ENCODE measurements around the gene HSPB6.

The HSPB6 gene

DNA sequence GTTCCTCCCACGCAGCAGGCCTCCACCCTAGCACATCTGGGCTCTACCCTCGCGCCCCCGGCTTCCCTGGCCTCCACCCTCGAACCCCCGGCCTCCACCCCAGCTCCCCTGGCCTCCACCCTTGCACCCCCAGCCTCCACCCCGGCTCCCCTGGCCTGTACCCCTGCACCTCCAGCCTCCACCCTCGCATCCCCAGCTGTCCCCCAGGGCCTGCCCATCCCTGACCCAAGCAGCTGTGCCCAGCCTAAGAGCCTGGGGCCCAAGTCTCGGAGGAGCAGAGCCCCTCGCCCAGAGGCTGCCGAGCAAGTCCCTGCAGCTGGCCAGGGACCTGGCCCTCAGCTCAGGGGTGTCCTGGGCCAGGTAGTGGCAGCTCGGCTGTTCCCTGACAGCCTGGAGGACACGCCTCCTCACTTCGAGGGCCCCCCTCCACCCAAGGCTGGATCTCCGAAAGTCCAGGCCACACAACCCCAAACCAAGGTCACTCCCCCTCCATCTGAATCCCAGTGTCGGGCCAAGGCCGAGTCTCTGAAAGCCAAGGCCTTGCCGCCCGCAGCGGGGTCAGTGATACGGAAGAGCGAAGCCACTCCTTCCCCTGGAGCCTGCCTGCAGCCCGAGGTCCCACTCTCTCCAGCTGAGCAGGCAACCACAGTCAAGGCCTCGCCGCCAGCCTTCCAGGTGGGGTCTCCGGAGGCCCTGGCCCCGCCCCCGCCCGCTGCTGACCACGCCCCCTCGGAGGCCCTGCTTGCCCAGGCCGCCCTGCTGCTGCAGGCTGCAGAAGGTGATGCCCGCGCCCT, 10.7 kb upstream of the HSPB6 start:
- no peak for DNase-seq (ENCODE audit: low read depth in 3 of 3)

DNA sequence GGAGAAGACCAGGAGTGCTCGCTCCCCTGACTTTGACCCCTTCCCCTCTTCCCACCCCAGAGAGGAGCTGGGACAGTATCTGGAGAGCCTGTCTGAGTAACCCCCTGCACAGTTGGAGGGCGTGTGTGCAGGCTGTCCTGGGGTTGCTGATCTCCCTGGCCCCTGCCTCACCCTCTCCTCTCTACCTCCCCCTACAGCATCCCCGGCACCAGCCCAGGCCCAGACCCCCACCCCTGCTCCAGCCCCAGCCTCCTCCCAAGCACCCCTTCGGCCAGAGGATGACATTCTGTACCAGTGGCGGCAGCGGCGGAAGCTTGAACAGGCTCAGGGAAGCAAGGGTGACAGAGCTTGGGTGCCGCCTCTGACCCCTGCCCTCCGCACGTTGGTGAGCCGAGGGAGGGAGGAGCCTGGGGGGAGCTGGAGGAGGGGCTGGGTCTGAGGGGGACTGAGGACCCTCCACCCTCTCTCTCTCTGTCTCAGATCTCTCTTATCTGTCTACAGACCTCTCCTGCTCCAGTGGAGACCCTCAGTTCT, 9.8 kb upstream of the HSPB6 start:
- no peak for DNase-seq (ENCODE audit: low read depth in 3 of 3)

DNA sequence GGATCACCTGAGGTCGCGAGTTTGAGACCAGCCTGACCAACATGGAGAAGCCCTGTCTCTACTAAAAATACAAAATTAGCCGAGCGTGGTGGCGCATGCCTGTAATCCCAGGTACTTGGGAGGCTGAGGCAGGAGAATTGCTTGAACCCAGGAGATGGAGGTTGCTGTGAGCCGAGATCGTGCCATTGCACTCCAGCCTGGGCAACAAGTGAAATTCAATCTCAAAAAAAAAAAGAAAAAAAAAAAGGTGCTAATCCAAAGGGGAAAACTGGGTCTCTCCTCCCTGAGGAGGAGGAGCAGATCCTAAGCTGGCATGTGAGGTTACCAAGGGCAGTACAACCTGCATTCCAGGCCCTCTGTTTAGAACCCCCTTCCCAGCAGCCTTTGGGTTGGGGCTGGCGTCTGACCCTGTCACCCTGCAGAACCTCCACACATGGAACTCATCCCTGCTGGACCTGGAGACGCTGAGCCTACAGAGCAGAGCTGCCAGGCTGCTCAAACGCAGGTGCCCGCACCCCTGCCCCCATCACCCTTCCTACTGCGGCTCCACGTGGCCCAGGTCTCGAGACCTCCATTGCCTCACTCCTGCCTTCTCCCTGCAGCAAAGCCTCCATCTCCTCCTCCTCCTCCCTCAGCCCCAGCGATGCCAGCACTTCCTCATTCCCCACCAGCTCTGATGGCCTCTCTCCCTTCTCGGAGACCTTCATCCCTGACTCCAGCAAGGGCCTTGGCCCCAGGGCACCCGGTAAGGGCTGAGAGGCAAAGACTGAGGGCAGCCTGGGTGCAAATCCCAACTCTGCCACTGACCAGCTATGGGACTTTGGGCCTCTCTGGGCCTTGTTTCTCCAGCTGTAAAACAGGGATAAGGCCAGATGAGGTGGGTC, 7.8 kb upstream of the HSPB6 start:
- no peak for DNase-seq (ENCODE audit: low read depth in 3 of 3)

DNA sequence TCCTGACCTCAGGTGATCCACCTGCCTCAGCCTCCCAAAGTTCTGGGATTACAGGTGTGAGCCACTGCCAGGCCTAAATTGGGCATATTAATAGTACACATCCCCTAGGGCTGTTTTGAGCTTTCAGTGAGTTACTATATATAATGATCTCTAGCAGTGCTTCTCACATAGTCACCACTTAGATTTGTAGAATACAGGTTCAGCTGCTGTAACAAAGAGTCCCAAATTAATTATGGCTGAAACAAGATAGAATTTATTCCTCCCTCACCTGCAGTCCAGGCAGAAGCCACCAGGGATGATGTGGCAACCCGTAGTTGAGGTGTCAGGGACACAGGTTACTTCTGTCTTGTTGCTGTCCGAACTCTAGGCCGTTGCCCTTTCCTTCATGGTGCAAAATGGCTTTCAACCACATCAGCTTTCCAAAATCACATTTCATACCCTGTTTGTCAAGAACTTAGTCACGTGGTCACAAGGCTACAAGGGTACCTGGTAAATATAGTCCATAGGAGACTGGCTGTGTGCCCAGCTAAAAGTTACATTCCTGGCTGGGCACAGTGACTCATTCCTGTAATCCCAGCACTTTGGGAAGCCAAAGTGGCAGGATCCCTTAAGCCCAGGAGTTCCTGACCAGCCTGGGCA, 4.0 kb upstream of the HSPB6 start:
- no peak for DNase-seq (ENCODE audit: low read depth in 3 of 3)

DNA sequence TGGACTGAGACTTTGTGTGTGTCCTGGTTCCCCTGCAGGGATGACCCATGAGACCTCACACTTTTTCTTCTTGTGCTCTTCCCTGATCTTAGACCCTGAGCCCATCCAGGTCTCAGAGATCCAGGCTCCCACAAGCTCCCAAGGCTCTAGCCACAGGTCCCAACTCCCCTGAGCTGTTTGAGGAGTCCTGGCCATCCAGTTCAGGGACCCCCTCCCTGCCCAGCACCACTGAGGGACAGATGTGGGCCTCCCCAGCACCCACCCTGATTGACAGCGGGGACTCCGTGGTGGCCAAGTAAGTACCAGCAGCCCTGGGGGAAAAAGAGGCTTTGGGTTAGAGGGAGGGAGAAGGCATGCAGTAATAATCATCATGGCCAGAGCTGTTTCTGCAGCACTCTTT, 2.9 kb upstream of the HSPB6 start:
- no peak for DNase-seq (ENCODE audit: low read depth in 3 of 3)

DNA sequence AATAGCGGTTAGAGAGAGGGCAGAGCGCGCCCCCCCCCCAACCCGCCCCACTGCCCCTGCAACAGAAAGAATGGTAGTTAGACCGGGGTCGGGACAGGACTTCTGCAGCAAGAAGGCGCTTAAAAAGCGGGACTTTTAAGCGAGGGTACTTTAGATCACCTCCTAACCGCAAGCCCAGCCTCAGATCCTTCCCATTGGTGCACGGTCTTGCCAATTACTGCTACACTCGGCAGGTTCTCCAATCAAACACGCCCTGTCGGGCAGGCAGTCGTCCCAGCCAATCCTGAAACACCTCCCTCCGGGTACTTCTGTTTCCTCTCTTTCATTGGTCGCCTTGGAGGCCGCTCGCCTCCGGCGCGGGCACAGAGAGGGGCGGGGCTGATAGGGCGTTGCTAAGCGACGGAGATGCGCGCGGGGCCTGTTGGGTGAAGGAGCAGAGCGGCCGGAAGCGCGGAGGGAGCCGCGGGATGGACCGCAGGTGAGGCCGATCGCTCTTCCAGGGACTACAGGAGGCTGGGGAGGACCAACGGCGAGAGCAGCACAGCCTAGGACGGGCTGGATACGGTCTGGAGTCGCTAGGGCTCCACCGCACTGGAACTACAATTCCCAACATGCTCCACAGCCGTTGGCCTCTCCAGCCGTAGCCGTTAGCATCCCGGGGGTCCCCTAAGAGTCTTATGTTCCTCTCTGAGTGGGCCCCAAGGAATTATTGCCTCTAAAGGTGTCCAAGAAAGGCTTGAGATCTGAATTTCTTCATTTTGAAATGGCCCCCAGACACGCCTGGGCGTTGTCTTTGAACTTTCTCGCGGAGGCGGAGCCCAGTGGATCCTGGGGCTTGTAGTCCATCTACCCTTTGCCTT, 1.1 kb upstream of the HSPB6 start, which contains the start of gene PROSER3:
TSS of gene PROSER3 (plus strand) at position 428 of the 860 bp plus-strand sequence. CDS start at position 468, 40 bp downstream.
- DNase-seq (ENCODE audit: low read depth in 3 of 3), result peak; percentile 91 to 96 (median 95)

DNA sequence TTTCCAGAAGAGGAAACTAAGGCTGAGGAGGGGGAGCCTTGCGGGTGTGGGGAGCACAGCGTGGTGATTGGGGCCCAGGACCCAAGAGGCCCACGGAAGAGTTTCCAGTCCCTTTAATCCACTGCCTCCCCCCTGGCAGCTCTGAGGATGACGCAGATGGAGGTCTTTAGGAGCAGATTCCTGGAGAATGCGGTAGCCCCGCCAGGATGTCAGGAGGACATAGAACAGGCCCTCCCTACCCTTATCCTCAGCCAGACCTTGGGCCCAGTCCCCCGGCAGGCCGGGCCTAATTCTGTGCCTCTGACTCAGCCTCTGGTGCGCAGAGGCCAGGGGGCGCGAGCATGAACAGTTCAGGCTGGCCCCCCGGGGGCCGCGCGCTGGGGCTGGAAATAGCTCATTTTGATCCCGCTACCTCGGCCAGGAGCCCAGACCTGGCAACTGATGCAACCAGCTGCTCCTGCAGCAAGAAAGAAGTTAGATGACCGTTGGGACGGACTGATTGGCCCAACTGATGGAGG, 461 bp upstream of the HSPB6 start:
- no peak for DNase-seq (ENCODE audit: low read depth in 3 of 3)

DNA sequence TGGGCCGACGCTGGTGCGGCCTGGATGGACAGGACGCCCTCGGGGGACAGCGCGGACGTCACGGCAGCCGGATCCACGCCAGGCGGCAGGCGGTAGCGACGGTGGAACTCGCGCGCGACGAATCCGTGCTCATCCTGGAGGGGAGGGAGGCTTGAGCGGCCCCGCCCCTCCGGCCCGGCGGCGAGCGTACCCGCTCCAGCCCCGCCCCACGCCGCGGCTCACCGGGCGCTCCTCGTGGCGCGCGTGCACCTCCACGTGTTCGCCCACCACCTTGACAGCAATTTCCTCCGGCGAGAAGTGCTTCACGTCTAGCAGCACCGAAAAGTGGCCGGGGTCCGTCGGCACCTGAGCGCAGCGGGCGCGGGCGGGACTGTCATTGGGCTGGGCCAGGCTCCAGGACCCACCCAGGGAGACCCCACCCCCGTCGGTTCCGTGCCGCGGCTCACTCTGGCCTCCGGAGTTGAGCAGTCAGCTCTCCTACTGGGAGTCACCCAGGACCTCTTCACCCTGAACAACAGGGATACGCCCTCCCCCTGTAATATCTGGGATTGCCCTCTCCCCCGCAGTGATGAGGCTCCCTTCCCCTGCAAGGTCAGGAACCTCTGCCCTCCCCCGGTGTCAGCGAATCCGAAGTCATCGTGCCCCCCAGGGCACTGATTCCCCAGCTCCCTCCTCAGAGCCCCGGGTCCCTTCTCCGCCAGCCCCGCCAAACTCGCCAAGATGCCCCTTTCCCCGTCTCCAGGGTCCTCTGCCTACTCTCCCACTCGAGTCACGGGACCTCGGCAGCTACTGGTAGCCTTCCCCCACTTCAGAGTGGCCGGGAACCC, 1.1 kb downstream of the HSPB6 start:
- peak in 2 of 3 experiments; percentile 45 to 56 for DNase-seq (ENCODE audit: low read depth in 3 of 3)

DNA sequence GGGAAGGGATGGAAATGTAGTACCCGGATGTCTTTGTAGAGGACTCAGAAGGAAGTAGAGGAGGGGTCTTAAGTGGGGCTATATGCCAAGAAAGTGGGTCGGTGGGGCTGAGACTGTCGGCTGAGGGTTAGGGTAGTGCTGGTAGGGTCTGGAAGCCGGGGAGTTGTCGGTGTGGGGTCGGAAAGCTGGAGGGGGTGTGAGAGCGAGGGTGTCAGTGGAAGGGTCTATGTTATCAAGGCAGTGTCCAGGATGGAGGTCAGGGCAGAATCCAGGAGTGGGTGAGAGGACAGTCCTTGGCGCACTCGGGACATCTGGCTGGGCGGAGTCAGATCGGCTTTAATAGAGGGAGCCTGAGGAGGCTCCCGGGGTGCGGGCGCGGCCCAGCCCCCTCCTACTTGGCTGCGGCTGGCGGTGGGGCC, 1.7 kb downstream of the HSPB6 start:
- no peak for DNase-seq (ENCODE audit: low read depth in 3 of 3)

DNA sequence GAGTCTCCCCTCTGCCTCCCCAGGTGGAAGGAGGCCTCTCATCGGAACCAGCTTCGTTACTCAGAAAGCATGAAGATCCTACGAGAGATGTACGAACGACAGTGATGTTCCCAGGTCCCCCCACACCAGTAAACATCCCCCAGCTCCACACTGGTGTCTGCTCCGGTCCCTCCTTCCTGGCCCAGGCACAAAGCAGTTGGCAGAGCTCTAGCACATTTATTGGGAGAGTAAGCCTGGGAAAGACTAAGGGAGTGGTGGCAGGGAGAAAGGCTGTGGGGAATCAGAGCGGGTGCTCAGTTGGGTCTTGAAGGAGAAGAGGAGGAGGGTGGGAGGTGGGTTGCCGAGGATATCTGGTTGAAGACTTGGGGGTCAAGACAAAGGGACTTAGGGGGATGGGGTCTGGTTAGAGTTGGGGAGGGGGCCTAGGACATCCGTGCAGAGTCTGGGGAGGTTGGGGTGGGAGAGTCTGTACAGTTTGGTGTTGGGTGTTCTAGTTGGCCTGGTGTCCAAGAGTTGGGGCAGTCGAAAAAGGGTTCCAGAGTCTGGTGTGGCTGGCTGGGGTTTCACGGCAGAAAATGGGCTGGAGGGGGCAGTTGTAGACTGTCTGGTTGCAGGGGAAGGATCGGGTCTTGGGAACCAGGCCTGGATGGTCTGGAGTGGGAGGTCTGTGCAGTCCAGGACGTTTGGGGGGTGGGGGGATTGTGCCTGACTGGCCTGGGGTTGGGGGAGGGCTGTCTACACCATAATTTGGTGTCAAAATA, 2.3 kb downstream of the HSPB6 start:
- no peak for DNase-seq (ENCODE audit: low read depth in 3 of 3)

DNA sequence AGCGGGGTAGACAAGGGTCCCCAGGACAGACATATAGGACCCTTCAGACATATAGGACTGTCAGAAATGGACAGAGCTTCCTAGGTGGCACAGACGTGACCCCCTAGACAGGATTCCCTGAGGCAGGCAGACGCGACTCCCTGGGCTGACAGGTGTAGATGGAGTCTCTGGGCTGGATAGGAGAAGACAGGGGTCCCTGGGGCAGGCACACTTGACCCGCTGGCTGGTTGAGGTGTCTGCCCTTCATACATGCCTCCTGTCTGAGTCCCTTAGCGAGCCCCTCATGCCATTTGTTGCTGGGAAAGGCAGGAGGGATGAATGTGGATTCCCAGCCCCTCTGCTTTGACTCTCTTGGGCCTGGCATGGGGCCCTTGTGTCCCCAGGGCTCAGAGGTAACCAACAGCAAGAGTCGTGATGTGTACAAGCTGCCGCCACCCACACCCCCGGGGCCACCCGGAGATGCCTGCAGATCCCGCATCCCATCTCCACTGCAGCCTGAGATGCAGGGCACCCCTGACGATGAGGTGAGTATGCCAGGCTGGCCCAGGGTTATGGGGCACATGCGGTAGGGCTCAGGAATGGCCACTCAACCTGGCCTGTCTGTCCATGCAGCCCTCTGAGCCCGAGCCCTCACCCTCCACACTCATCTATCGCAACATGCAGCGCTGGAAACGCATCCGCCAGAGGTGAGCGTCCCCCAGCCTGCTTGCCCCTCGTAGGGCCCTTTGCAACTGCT, 3.0 kb downstream of the HSPB6 start:
- DNase-seq (ENCODE audit: low read depth in 3 of 3), result no peak

DNA sequence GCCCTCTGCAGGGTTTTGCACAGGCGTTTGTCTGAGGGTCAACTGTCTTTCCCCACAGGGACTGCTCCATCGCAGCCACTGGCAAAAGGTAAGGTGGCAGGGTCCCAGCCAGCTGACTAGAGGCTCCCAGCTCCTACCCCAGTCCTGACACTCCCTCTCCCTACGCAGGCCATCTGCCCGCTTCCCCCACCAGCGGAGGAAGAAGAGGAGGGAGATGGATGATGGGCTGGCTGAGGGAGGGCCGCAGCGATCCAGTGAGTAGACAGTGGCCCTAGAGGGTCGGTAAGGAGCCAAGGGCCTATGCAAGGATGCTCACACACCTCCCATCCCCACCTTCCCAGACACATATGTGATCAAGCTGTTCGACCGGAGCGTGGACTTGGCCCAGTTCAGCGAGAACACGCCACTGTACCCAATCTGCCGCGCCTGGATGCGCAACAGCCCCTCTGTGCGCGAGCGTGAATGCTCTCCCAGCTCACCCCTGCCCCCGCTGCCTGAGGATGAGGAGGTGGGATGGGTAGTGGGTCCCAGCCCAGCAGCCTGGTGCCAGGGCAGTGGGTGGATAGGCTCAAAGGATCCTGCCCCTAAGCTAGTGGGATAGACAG, 4.0 kb downstream of the HSPB6 start:
- DNase-seq (ENCODE audit: low read depth in 3 of 3), result no peak

DNA sequence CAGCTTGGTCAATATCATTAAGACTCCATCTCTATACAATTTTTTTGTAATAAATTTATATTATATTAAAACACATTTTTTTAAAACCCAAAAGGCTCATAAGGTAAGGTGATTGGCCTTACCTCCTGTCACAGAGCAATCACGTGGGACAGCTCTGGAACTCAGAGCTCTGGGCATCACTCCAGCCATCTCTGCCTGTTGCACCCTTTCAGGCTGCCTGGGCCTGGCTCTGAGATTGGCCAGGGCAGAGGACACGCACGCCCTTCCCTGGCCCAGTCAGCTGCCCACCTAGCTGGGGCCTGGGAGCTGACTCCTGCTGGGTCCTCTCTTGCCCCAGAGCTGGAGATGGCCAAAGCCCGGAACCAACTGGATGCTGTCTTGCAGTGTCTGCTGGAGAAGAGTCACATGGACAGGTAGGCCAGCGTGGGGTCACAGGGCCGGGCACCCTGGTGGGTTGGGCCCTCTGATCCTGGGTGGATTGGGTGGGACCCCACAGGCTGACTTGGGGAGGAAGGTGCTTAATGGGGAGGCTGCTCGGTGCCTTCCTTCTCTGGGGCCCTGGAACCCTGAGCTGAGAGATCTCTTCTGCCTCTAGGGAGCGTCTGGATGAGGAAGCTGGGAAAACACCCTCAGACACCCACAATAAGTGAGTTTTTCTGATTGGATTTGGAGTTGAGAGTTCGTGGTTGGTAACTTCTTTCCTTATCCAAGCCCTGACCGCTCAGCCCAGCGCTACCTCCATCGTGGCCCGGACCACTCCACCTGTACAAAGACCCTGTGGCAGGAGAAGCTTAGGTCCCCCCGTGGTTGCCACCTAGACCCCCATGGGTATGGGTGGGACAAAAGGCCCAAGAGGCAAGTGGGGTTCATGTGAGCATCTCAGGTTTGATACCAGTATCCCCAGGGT, 4.7 kb downstream of the HSPB6 start:
- DNase-seq (ENCODE audit: low read depth in 3 of 3), result no peak

DNA sequence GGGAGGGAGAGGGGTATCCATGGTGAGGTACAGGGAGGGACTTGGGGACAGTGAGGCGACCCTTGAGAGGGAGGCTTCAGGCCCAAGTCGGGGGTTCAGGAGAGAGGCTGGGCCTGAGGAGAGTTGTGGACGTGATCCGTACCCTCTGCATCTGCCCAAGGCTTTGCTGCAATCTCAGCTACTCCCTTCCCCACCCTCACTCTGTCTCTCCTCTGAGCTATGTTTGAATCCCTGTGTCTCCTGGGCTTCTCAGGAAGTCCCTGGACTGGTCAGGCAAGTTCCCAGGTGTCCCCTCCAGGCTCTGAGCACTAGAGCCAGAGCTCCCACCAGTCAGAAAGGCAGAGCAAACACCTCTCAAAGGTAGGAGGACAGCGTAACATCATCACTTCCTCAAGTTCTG, 6.7 kb downstream of the HSPB6 start:
- no peak for DNase-seq (ENCODE audit: low read depth in 3 of 3)

DNA sequence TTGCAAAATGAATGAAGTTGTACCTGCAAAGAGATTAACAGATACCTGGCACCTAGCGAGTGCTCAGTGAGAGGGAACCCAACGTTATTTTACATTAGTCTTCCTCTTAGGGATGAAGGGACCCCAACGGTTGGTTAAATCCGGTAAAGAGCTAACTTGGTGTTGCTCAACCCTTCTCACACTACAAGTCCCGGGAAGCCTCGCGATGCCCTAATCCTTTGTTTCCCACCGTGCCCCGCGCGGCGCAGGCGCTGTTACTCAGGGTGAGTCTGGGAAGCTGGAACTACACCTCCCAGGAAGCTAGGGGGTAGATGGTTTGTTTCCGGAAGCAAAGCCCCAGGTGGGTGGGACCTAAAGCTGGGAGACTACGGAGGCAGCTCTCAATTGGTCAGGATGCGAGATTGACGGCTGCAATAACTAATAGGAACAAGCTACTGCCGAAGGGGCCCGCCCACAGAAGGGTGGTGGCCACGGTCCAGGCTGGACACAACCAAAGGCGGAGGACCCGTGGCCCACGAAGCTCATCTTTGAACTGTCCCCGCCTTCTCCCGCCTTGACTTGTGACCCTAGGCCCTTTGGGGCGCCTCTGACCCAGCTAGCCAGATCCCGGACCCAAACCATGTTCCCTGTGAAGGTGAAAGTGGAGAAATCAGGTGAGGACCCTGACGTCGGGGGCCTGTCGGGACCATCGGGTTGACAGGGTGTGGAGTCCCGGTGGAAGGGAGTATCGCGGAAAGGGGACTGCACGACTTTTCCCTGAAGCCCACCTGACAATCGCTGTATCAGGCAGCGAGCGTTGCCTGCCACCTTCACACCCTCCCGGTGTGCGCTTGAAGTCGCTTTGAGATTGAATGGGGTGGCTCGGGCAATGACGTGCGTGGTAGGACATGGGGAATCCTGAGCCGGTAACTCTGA, 8.5 kb downstream of the HSPB6 start, which contains the start of gene LIN37:
TSS of gene LIN37 (plus strand) at position 471 of the 915 bp plus-strand sequence. CDS start at position 620, 149 bp downstream.
- DNase-seq (ENCODE audit: low read depth in 3 of 3), result peak; percentile 94 to 97 (median 96)

DNA sequence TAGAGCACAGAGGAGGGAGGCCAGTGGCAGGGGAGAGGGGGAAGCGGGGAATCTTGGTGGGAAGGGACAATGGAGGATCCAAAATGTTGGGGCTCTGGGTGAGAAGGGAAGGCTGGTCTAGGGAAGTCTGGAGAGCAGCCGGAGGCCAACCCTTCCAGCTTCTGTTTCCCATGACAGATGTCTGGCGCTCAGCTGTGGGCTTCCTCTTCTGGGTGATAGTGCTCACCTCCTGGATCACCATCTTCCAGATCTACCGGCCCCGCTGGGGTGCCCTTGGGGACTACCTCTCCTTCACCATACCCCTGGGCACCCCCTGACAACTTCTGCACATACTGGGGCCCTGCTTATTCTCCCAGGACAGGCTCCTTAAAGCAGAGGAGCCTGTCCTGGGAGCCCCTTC, 10.3 kb downstream of the HSPB6 start:
- DNase-seq (ENCODE audit: low read depth in 3 of 3), result no peak

Measured in stimulated activated CD4-positive, alpha-beta T cell treated with anti-CD3 and anti-CD28 coated beads, TNF-alpha, amount 100 ng/mL, for 4 hours (primary cell).